ENCODE results near the gene LMF1. TPM values are rescaled to one million over a fixed set of nuclear protein-coding genes. Genes with fewer than 3 reads are reported as not detected.

LMF1 gene
- total and polyA plus RNA-seq, 2 of the 8 experiments (the other 6 are each of a cell fraction or from before 2014, with no cell fraction given), result 3.5 to 9.1 TPM

DNA sequence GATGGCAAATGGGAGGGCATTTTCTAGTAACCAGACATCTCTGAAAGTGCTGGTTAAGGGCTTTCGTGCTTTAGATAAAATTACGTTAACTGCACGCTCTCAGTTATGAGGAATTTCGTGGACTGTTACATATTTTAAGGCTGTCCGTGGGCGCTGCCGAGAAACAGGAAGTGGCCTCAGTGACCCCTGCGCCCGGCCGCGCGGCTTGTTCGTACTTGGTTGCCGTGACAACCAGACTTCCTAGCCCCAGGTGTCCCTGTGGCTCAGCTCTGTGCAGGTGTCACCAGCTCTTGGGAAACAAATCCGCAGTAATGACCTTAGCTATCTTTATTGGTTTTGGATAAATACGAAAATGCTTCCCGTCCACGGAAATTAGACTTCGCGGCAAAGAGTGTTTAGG lies 52.7 kb downstream of the LMF1 start:
- no peak overlapping the region for H3K56ac ChIP-seq (replicated peaks; ENCODE audit: insufficient read length, low read depth, low read length)
- FAIRE-seq (no peak), DNase-seq (ENCODE audit: low read depth in 1 of 2, low spot score in 2 of 2) (no peak)
- no peak overlapping the region for H3K27ac ChIP-seq (ENCODE audit: low read depth, low read length)
- no peak overlapping the region for H2BK12ac ChIP-seq (ENCODE audit: low read depth, low read length)
- no peak overlapping the region for H3K4me2 ChIP-seq (ENCODE audit: insufficient read depth in 1 of 2, low read depth in 2 of 2, low read length in 2 of 2)
- no peak overlapping the region for H3K14ac ChIP-seq (ENCODE audit: insufficient read length)
- H2BK5ac ChIP-seq (ENCODE audit: low read depth, low read length), result no peak overlapping the region
- TF ChIP-seq GABPA (IDR thresholded peaks at IDR 0.05; ENCODE audit: borderline replicate concordance, insufficient read depth, low read length) (no peak), POU5F1 (IDR thresholded peaks at IDR 0.05; ENCODE audit: low read depth, low read length) (no peak), JUND (IDR thresholded peaks at IDR 0.05; ENCODE audit: low read length) (no peak), SRF (IDR thresholded peaks at IDR 0.05; ENCODE audit: low read depth, low read length) (no peak), SP1 (IDR thresholded peaks at IDR 0.05; ENCODE audit: low read depth, low read length) (no peak)
- TF ChIP-seq, protein P1, sequence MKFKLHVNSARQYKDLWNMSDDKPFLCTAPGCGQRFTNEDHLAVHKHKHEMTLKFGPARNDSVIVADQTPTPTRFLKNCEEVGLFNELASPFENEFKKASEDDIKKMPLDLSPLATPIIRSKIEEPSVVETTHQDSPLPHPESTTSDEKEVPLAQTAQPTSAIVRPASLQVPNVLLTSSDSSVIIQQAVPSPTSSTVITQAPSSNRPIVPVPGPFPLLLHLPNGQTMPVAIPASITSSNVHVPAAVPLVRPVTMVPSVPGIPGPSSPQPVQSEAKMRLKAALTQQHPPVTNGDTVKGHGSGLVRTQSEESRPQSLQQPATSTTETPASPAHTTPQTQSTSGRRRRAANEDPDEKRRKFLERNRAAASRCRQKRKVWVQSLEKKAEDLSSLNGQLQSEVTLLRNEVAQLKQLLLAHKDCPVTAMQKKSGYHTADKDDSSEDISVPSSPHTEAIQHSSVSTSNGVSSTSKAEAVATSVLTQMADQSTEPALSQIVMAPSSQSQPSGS (IDR thresholded peaks at IDR 0.05; ENCODE audit: low read length), result no peak
- TF ChIP-seq, protein P2, sequence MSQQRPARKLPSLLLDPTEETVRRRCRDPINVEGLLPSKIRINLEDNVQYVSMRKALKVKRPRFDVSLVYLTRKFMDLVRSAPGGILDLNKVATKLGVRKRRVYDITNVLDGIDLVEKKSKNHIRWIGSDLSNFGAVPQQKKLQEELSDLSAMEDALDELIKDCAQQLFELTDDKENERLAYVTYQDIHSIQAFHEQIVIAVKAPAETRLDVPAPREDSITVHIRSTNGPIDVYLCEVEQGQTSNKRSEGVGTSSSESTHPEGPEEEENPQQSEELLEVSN (IDR thresholded peaks at IDR 0.05), result no peak
- TF ChIP-seq, protein P3, sequence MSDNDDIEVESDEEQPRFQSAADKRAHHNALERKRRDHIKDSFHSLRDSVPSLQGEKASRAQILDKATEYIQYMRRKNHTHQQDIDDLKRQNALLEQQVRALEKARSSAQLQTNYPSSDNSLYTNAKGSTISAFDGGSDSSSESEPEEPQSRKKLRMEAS (IDR thresholded peaks at IDR 0.05), result no peak
- no peak overlapping the region for H4K91ac ChIP-seq (replicated peaks; ENCODE audit: insufficient read length, low read length)
- H4K5ac ChIP-seq (ENCODE audit: insufficient read length, low read depth, low read length), result no peak overlapping the region
- no peak overlapping the region for H3K4ac ChIP-seq (replicated peaks; ENCODE audit: insufficient read length, low read depth, low read length)
- 94% methylated on average over 20 of the region's 20 CpGs; no CpG with 5 or more reads in 1 of the 2 experiments for WGBS, 2 experiments (ENCODE audit: extremely low coverage in 1 of 2, insufficient coverage in 1 of 2, insufficient read length in 1 of 2, insufficient replicate concordance in 2 of 2, low coverage in 1 of 2, low lambda C conversion rate in 2 of 2, missing lambda C conversion rate in 1 of 2)
- ChIA-PET POLR2A (ENCODE audit: partially characterized antibody) (no interaction called here), CTCF (ENCODE audit: partially characterized antibody) (no interaction called here)
- peaks cover 2% of the 10 kb centered on the region; the same call in 1 of the 2 replicates for H3K79me1 ChIP-seq (ENCODE audit: low read depth, low read length)
- no peak overlapping the region for H2BK20ac ChIP-seq (ENCODE audit: low read length)
- no peaks in the 10 kb centered on the region; a peak in 1 of 7 replicates for H3K4me1 ChIP-seq (replicated peaks in 1 of 4; ENCODE audit: control insufficient read depth in 3 of 4, insufficient read depth in 4 of 4, low read length in 3 of 4)
- no peaks in the 10 kb centered on the region for H3K36me3 ChIP-seq (ENCODE audit: control insufficient read depth in 2 of 4, insufficient read depth in 4 of 4, low read length in 3 of 4)
- no peak overlapping the region for H3K23ac ChIP-seq (ENCODE audit: insufficient read length)
- no peaks in the 10 kb centered on the region for H4K20me1 ChIP-seq (replicated peaks in 1 of 2; ENCODE audit: control insufficient read depth in 1 of 2, insufficient read depth in 2 of 2, low read length in 2 of 2)
- H3K9me3 ChIP-seq (ENCODE audit: insufficient read depth in 2 of 2, low read depth in 1 of 2, low read length in 1 of 2), result peaks cover 11 to 75% of the 10 kb centered on the region in 2 experiments
- H3K23me2 ChIP-seq (ENCODE audit: low read depth, low read length), result no peaks in the 10 kb centered on the region
- no peaks in the 10 kb centered on the region for H3K27me3 ChIP-seq (replicated peaks in 1 of 4; ENCODE audit: control insufficient read depth in 3 of 4, extremely low read depth in 1 of 4, insufficient read depth in 3 of 4, low read length in 3 of 4)
- no peaks in the 10 kb centered on the region for H3K79me2 ChIP-seq (ENCODE audit: control insufficient read depth in 1 of 2, insufficient read depth in 2 of 2, low read length in 2 of 2)
- H3K18ac ChIP-seq (ENCODE audit: extremely low read depth, low read length), result no peak overlapping the region
- H2BK120ac ChIP-seq (replicated peaks; ENCODE audit: low read depth, low read length), result no peak overlapping the region
- H2AK5ac ChIP-seq (ENCODE audit: low read depth, low read length), result no peak overlapping the region
- H3K9ac ChIP-seq (replicated peaks in 1 of 4; ENCODE audit: extremely low read depth in 1 of 4, low read depth in 3 of 4, low read length in 3 of 4), result no peak overlapping the region
- H2BK15ac ChIP-seq (ENCODE audit: low read length), result no peak overlapping the region
- H4K8ac ChIP-seq (ENCODE audit: extremely low read depth, insufficient read depth, low read length), result no peak overlapping the region
- H3K4me3 ChIP-seq (ENCODE audit: extremely low read depth in 1 of 4, insufficient read depth in 2 of 4, low read depth in 3 of 4, low read length in 4 of 4), result no peak overlapping the region
- H2AFZ ChIP-seq (ENCODE audit: low read length), result no peak overlapping the region

Data from H1 (cell line).